WERI-Rb-1 (cell line): ENCODE measurements around the gene TEAD3.
"Not testable (repeated sequence)": the region's sequence is repeated elsewhere in the genome, so short reads cannot be mapped to it uniquely, and the experiment has no call there.

ENCODE experiments used
- DNase-seq: peaks from one replicate; pipeline ENCODE4 v3.0.0-alpha.2; 2020
- H3K27ac ChIP-seq: fragments of 250-450 bp; sonication (Bioruptor Pico); 2 replicates; pipeline ENCODE4 v1.5.1; 2020; ENCODE audit warnings: mild to moderate bottlenecking, moderate library complexity
- H3K27me3 ChIP-seq: fragments of 250-450 bp; sonication (Bioruptor Pico); 2 replicates; pipeline ENCODE4 v1.5.1; 2021; ENCODE audit warnings: mild to moderate bottlenecking, low read depth, moderate library complexity; ENCODE audit not compliant: insufficient read depth, severe bottlenecking
- H3K36me3 ChIP-seq: fragments of 250-450 bp; sonication (Bioruptor Pico); 2 replicates; pipeline ENCODE4 v1.5.1; 2020; ENCODE audit warnings: mild to moderate bottlenecking, moderate library complexity
- H3K4me3 ChIP-seq: 2 replicates; pipeline ENCODE4 v1.5.1; 2011; ENCODE audit warnings: low read depth, mild to moderate bottlenecking, control low read depth, low read length
- H3K9me3 ChIP-seq: fragments of 250-450 bp; sonication (Bioruptor Pico); 2 replicates; pipeline ENCODE4 v1.5.1; 2021; ENCODE audit warnings: mild to moderate bottlenecking, moderate library complexity; ENCODE audit not compliant: severe bottlenecking
- TF ChIP-seq, protein P1 (sequence below): IDR thresholded peaks from 2 replicates; pipeline ENCODE4 v1.5.1; 2011; ENCODE audit warnings: low read depth, mild to moderate bottlenecking, control low read depth, inconsistent platforms, low read length

Gene TEAD3

DNA sequence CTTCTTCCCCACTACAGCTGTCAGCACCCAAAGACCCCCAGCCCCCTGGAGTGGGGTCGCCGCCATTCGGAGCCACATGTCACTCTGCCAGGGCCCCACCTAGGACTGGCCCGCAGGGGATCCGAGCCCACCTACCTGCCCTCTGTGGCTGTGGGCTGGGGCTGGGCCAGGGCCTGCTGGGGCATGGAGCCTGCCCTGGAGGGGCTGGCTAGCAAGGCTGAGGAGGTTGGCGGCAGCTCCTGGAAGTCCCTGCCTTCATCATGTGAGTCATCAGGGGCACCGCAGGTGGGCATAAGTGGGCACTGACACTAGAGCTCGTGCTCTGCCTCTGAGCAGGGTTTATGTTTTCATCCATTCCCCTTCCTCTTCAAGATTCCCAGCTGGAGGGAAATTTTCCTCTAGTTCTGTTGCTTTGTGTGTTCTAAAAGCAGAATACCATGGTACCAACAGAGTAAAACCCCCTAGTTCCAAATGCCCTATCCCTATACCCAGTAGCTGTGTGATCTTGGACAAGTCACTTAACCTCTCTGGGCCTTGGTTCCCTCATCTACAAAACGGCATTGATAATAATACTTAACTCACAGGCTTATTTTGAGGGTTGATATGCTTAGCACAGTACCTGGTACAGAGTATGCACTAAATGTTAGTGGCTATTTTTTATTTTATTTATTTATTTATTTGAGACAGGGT is 53.4 kb downstream of the TEAD3 start:
- Histone ChIP-seq H3K4me3 (no peak overlapping the region), H3K9me3 (no peaks in the 10 kb centered on the region), H3K27ac (no peak overlapping the region), H3K36me3 (no peaks in the 10 kb centered on the region), H3K27me3 (no peaks in the 10 kb centered on the region)
- TF ChIP-seq, protein P1, sequence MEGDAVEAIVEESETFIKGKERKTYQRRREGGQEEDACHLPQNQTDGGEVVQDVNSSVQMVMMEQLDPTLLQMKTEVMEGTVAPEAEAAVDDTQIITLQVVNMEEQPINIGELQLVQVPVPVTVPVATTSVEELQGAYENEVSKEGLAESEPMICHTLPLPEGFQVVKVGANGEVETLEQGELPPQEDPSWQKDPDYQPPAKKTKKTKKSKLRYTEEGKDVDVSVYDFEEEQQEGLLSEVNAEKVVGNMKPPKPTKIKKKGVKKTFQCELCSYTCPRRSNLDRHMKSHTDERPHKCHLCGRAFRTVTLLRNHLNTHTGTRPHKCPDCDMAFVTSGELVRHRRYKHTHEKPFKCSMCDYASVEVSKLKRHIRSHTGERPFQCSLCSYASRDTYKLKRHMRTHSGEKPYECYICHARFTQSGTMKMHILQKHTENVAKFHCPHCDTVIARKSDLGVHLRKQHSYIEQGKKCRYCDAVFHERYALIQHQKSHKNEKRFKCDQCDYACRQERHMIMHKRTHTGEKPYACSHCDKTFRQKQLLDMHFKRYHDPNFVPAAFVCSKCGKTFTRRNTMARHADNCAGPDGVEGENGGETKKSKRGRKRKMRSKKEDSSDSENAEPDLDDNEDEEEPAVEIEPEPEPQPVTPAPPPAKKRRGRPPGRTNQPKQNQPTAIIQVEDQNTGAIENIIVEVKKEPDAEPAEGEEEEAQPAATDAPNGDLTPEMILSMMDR: no peak
- no peak for DNase-seq

DNA sequence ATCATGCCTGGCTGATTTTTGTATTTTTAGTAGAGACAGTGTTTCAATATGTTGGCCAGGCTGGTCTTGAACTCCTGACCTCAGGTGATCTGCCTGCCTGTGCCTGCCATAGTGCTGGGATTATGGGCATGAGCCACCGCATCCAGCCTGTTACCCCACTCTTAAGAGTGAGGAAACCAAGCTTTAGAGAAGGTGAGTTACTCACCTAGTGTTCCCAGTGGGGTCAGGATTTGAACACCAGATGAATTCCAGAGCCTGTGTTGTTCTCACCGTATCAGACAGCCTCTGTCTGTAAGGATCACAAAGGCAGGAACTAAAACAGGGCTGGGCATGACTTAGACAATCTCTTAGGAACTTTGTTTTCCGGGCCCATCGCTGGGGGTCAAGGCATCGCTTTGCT is 54.2 kb downstream of the TEAD3 start:
- H3K27me3 ChIP-seq: no peaks in the 10 kb centered on the region
- TF ChIP-seq, protein P1: no peak
- H3K4me3 ChIP-seq: no peak overlapping the region
- H3K27ac ChIP-seq: no peak overlapping the region
- no peaks in the 10 kb centered on the region for H3K9me3 ChIP-seq
- no peak for DNase-seq
- H3K36me3 ChIP-seq: no peaks in the 10 kb centered on the region

GRCh38 chr6:35441642-35442041 is 55.2 kb downstream of the TEAD3 start:
- DNase-seq: no peak

DNA sequence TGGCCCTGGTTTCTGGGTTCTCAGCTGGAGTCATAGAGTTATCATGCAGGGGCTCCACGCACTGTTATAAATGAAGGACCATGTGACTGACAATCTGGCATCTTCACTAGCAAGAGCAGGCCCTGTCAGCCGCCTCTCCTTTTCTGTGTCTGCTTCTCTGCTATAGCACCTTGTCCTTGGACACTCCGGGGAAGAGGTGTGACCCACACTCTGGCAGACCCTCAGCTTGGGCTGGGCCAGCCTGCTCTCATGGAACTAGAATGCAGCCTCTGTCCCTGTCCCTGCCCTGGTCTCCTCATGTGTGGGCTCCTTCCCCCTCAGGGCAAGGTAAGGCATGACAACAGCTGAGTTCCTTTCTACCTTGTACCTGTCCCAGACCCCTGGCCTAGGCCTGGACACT is 55.7 kb downstream of the TEAD3 start:
- TF ChIP-seq, protein P1: no peak
- H3K9me3 ChIP-seq: no peaks in the 10 kb centered on the region
- DNase-seq: no peak
- no peak overlapping the region for H3K27ac ChIP-seq
- H3K4me3 ChIP-seq: no peak overlapping the region
- H3K27me3 ChIP-seq: no peaks in the 10 kb centered on the region
- no peaks in the 10 kb centered on the region for H3K36me3 ChIP-seq

More at GRCh38 chr6:35441642-35442041, 55.2 kb downstream of the TEAD3 start:
- Histone ChIP-seq H3K4me3 (no peak overlapping the region), H3K27me3 (no peaks in the 10 kb centered on the region), H3K27ac (no peak overlapping the region), H3K36me3 (no peaks in the 10 kb centered on the region), H3K9me3 (no peaks in the 10 kb centered on the region)
- TF ChIP-seq, protein P1: no peak

GRCh38 chr6:35439308-35439707 is 57.6 kb downstream of the TEAD3 start:
- TF ChIP-seq, protein P1: peak; percentile 24; the same call in 1 of the 2 replicates

DNA sequence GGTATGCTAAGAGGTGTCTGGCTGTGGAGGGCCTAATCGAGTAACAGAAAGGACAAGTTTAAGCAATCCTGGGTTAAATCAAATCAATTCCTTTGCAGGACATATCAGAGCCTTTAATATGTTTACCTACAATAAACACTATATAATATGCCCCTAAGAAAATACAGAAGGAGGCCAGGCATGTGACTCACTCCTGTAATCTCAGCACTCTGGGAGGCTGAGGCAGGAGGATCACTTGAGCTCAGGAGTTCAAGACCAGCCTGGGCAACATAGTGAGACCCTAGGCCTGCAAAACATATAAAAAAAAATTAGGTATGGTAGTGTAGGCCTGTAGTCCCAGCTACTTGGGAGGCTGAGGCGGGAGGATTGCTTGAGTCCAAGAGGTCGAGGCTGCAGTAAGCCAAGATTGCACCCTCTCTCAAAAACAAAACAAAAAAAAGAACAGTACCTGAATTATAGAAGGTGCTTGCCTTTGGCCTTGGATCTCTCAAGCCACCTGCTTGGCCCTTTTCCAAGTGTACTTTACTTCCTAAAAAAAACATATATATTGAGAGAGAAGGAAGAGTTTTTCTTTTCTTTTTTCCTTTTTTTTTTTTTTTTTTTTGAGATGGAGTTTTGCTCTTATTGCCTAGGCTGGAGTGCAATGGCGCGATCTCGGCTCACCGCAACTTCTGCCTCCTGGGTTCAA is 58.4 kb downstream of the TEAD3 start:
- H3K4me3 ChIP-seq, H3K27ac ChIP-seq, H3K36me3 ChIP-seq, H3K27me3 ChIP-seq, DNase-seq, H3K9me3 ChIP-seq: not testable (repeated sequence)

More at GRCh38 chr6:35439308-35439707, 57.6 kb downstream of the TEAD3 start:
- peak; percentile 77 for DNase-seq
- no peak overlapping the region for H3K4me3 ChIP-seq
- no peaks in the 10 kb centered on the region for H3K36me3 ChIP-seq
- H3K9me3 ChIP-seq: no peaks in the 10 kb centered on the region
- no peaks in the 10 kb centered on the region for H3K27me3 ChIP-seq
- no peak overlapping the region for H3K27ac ChIP-seq
